ENCODE results near the gene IFI27L2.

GRCh38 chr14:94119071-94119470 lies 10.3 kb downstream of the IFI27L2 start:
- TF ChIP-seq SP1 (IDR thresholded peaks at IDR 0.05) = no peak
- TF ChIP-seq YY1 (IDR thresholded peaks at IDR 0.05) = no peak
- no peak for TF ChIP-seq CTCF (IDR thresholded peaks at IDR 0.05; ENCODE audit: low read depth, low read length, missing input control)
- TF ChIP-seq FOXA1 (IDR thresholded peaks at IDR 0.05) = no peak
- no peak for TF ChIP-seq MAX (IDR thresholded peaks at IDR 0.05)
- TF ChIP-seq RAD21 (IDR thresholded peaks at IDR 0.05) = no peak
- no peak for TF ChIP-seq REST (IDR thresholded peaks at IDR 0.05)
